Measurements from ENCODE around the gene ADORA2B.
"Not testable (repeated sequence)": the region's sequence is repeated elsewhere in the genome, so short reads cannot be mapped to it uniquely, and the experiment has no call there.

The ADORA2B gene

DNA sequence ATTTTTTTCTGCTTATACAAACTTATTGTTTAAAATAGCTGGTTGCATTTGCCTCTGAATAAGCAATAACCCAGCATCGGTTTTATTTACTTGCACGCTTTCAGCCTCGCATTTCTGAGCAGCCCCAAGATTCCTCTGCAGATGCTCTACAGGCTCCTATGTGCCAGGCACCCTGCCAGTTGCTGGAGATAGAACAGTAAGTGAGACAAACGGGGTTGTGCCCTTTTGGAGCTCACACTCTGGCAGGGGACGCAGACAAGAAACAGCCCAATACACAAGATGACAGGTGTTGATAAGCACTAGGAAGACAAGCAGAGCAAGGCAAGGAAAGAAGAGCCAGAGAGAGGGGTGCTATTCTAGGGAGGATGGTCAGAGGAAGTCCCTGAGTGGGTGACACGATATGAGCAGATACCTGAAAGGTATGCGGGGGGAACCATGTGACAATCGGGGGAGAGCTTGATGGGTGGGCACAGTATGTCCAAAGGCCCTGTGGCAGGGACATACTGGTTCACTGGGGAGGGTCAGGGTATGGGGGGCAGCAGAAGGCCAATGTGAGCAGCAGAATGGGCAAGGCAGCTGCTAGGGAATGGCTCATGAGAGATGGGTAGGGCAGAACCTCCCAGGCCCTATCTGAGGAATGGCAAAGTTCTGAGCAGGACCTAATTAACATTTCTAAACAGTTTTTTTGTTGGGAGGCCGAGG, 18.7 kb upstream of the ADORA2B start:
- no peak for DNase-seq

DNA sequence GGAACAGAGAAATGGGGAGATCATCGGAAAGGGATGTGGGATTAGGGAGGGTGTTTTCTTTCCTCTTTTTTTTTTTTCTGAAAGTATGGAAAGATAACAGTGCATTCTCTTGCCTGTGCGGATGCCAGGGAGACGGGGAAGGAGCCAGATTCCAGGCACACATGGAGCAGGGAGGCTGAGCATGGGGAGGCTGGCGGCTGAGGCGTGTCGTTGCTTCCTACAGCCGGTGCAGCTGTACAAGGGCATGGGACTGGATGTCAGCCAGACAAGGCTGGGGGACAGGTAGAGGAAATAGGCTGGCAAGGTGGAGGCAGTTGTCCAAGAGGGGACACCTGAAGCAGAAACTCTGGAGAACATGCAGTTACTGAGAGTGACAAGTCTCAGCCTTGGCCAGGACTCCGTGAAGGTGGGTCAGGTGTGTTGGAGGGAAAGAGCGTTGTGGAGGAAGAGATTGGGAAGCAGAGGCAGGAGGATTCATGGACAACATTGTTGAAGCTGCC, 16.6 kb upstream of the ADORA2B start:
- no peak for DNase-seq

DNA sequence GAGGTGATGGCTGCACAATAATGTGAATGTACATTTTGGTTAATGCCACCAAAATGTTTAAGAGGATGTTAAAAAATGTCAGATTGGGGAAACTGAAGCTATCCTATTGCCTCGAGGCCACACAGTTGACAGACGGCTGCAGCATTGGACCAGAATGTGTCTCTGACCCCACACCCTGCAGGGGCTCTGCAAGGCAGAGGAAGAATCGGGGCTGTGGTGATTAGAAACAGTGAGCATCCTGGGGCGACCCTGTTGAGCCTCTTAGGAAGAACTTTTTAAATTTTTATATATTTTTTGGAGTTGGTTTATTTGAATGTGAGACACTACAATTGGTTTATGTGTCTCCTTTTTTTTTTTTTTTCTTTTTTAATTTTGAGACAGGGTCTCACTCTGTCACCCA, 15.0 kb upstream of the ADORA2B start:
- no peak for DNase-seq

DNA sequence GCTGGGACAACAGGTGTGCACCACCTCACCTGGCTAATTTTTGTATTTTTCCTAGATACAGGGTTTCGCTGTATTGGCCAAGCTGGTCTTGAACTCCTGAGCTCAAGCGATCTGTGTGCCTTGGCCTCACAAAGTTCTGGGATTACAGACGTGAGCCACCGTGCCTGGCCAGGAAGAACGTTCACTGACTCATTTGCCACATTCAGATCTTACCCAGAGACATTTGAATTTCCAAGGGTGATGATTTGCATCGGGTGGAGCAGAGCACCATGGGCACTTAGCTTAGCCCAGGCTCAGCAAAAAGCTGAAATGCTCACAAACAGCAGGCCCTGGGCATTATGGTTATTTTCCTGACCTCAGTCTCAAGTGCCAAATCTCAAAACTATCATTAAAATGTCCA, 14.5 kb upstream of the ADORA2B start:
- no peak for DNase-seq

DNA sequence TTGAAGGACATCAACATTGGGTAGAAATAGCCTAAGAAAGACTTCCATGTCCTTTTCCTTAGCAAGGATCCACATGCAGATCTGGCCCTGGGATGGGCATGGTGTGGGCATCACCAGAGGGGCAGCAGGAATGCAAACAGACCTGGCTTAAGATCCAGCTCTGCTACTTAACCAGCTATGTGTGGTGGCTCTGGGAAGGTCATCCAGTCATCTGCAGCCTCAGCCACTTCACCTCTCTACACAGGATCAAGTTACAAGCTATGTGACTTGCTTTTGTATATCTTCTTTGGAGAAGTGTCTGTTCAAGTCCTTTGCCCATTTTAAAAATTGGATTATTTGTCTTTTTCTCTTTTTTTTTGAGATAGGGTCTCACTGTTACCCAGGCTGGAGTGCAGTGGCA, 13.5 kb upstream of the ADORA2B start:
- DNase-seq = no peak

DNA sequence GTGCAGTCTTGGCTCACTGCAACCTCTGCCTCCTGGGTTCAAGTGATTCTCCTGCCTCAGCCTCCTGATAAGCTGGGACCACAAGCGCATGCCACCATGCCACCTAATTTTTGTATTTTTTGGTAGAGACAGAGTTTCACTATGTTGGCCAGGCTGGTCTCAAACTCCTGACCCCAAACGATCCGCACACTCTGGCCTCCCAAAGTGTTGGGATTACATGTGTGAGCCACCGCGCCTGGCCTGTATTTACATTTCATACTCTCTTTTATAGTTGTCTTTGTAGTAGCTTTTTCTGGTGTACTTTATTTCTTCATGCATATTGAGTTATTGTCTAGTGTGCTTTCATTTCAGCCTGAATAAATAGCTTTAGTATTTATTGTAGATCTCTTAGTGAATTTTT, 10.1 kb upstream of the ADORA2B start:
- no peak for DNase-seq

DNA sequence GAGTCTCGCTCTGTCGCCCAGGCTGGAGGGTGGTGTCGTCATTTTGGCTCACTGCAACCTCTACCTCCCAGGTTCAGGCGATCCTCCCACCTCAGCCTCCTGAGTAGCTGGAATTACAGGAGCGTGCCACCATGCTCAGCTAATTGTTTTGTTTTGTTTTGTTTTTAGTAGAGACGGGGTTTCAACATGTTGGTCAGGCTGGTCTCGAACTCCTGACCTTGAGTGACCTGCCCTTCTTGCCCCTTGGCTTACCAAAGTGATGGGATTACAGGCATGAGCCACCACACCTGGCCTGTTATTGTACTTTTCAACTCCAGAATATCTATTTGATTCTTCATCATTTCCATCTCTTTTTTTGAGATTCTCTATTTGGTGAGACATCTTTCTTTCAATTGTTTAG, 9.0 kb upstream of the ADORA2B start:
- DNase-seq = no peak

DNA sequence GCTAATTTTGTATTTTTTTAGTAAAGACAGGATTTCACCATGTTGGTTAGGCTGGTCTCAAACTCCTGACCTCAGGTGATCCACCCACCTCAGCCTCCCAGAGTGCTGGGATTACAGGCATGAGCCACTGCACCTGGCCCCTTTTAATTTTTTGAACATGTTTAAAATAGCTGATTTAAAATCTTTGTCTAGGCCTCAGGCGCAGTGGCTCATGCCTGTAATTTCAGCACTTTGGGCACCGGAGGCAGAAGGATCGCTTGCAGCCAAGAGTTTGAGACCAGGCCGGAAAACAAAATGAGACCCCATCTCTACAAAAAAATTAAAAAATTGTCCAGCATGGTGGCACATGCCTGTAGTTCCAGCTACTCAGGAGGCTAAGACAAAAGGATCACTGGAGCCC, 8.4 kb upstream of the ADORA2B start:
- not testable (repeated sequence) for DNase-seq

DNA sequence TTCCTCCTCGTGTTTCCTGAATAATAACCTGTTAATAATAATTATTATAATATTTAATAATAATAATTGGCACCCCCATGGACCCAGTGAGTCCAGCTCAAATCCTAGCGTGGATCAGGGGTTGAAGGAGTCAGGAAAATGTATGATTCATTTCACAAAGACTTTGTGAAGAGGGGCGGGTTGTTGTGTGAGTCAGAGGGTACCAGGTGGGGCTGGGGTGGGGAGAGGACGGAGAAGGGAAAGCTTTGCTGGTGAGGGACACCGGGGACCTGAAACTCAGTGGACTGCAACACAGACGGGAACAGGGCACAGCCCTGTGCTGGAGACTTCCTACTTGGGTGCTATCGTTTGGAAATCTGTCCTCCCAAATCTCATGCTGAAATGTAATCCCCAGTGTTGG, 3.1 kb upstream of the ADORA2B start:
- DNase-seq = no peak

DNA sequence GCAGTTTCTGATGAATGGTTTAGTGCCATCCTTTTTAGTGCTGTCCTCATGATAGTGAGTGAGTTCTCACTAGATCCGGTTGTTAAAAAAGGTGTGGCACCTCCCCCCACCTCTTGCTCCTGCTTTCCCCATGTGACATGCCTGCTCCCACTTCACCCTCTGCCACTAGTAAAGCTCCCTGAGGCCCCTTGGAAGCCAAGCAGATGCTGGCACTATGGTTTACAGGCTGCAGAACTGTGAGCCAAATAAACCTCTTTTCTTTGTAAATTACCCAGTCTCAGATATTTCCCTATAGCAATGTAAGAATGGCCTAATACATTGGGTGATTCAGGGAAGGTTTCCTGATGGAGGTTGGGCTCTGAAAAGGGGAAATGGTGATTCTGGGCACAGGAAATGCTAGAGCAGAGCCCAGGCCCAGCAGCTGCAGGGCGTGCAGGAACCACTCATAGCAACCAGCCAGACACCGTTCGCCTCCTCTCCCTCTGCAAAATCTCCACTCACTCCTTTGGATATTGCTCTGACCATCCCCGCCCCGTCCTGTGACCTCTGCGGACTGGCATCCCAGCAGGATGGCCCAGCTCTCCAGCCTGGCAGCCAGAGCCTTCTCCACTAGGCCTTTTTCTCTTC, 2.6 kb upstream of the ADORA2B start:
- DNase-seq = no peak

DNA sequence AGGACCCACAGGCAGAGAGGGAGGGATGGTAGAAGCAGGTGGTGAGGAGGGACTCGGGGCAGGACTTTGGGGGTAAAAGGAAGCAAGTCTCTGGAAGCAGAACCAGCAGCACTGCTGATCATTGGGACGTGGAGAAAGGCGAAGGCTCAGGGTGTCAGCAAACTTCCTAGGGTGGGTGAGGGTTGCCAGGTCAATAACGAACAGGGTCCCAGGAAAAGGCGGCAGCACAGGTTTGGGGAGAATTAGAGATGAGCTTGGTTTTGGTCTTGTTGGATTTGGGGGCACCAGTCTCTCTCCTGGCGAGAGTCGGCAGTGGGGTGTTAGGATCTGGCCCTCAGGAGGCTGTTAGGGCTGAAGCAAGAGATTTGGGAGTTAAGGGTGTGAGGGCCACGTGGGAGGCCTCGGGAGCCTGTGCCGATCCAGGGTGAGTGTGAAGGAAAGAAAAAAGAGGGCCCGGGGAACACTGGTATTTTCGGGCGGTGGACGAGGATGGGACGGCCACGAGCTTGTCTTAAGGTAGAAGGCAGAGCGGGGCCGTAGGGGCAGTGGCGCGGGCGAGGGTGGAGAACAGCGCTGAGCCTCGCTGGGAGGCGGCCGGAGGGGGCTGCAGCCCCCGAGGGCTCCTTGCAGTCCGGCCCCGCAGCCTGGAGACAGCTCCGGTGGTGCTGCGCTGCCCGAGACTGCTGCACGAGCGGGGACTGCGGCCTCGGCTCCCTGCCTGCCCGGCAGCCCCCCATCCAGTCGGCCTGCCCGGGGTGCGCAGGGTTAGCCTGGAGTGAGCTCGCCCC, 765 bp upstream of the ADORA2B start:
- no peak for DNase-seq

DNA sequence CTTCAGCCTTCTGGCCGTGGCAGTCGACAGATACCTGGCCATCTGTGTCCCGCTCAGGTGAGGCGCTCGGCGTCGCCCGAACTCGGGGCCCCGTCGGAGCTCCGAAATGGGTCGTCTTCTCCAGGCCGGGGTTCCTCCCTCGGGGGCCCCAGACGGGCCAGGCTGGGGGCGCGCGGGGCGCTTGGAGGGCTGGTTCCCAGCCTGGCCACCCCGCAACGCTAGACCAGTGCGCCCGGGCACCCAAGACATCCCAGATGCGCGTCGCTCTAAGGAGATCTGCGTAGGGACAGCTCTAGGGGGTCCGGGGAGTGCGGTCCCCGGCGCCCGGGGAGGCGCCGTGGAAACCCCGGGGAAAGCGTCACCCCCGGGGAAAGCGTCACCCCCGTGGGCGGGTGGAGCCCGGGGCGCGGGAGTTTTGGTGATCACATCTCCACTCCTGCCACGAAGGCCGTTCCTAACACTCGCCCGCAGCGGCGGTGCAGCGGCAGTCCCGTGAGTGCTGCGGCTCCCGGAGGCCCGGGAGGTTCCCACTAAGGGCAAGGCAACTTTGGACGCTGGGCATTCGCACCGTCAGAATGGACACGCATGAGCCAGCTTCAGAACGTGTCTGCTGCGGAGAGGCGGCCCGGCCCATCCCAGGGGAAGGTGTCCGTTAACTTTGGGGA, 729 bp downstream of the ADORA2B start:
- no peak for DNase-seq

DNA sequence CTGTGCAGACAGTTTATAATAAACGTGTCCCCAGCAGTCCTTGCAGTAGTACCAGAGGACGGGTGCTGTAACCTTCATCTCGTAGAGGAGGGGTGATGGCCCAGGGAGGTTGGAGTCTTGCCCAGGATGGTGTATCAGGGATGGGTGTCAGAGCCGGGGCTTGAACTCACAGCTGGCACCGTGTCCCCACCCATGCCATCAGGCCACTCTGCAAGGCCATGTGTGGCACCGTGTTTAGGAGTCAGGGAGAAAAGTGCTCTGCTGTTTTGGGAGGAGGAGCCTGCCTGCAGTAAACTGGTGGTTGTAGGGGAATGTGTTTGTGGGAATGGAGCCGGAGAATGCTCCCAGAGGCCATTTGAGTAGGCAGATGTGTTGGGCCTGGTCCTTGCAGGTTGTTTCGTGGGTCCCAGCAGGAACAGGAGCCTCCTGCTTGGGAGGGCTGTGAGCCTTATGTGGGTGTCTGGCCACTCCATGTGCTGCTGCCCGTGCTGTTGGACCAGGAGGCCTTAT, 1.7 kb downstream of the ADORA2B start:
- no peak for DNase-seq

DNA sequence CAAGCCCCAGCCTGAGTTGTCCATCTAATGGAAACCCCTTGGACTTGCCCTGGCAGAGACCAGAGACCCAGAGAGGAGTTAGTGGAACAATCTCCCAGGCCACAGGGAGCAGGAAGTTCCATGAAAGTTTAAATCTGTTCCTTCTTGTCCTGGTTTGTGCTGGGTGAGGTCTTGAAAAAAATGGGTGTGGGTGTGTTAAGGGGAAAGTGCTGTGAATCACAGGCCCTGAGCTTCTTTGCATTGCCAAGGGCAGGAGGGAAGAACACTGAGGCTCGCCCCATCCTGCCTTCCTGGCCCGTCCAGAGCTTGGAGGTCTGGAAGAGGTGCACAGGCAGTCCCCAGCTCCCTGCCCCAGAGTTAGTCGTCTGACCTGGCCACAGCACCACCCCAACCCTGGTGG, 2.3 kb downstream of the ADORA2B start:
- no peak for DNase-seq

DNA sequence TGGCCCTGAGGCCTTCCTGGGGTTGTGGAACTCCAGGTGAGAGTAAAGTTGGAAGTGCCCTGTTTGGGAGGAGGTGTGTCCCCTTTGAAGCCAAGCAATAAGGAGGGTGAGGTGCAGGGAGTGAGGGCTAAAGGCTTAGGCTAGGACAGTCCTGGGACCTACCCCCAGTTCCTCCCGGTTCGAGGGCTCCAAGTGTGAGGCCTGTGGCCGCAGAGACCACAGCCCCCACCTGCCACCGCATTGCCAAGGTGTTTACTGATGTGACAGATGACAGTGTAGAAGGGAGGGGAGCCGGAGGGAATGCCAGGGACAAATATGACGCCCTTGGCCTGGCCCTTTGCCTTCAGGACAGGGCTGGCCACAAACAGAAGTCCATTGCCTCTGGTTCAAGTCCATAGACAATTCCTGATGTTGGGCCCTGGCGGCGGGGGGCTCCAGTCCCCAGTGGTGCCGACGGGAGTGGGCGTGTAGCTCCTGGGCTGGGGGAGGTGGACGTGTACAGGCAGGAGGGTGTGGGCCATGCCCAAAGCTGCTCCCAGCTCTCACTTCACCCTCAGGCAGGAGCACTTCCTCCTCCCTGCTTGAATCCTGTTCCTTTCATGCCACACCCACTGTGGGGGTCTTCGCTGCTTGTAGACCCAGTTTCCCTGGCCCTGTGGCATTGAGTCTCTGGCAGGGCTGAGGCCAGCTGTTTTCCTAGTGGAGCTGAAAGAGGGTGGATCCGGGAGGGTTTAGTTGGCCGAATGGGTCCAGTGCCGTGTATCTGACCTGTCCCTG, 3.2 kb downstream of the ADORA2B start:
- no peak for DNase-seq

DNA sequence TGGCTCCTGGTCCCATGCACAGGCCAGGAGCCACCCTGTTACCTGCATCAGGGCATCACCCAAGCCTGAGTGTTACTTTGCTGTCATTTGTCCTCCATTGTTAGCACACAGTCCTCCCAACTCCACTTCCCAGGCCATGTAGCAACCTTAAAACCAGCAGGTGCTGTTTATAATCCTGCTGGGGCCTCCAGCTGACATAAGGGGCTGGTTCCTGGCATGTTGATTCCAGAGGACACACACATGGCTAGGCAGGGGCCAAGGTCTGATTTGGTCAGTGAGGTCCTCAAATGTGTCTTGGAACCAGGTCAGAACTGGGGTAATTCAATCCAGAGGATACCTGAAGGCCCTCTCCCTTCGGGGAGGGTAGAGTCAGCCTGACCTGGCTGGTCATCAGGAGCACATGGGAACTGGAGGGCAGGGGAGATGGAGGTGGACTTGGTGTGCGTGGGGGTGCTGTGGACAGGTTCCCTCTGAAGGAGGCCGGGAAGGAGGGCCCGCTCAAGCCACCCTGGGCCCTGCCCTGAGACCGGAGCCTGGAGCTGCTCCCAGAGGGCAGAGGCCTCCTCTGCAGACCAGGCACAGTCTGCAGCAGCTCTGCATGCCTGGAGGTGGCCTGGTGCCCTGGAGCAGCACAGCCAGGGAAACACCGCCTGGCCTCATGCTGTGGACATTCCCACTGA, 6.6 kb downstream of the ADORA2B start:
- no peak for DNase-seq

DNA sequence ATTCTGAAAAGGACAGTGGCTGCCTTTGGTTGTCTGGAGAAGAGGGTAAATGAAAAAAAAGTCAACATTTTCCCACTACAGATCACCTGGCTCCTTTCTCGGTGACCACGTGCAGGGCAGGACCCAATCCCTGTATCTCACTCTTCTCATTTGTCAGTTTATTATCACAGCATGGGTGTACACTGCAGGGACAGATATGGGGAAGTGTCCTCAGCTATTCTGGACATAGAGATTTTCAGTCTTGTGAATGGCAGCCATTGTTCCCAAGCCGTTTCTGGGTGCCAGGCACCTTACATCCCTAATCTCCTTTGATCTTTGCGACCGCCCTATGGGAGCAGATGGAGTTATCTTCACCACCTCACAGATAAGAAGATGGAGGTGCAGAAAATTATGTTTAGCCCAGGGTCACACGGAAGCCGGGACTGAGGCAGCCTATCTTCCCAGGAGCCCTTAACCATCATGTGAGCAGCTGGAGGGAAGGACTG, 7.2 kb downstream of the ADORA2B start:
- no peak for DNase-seq

DNA sequence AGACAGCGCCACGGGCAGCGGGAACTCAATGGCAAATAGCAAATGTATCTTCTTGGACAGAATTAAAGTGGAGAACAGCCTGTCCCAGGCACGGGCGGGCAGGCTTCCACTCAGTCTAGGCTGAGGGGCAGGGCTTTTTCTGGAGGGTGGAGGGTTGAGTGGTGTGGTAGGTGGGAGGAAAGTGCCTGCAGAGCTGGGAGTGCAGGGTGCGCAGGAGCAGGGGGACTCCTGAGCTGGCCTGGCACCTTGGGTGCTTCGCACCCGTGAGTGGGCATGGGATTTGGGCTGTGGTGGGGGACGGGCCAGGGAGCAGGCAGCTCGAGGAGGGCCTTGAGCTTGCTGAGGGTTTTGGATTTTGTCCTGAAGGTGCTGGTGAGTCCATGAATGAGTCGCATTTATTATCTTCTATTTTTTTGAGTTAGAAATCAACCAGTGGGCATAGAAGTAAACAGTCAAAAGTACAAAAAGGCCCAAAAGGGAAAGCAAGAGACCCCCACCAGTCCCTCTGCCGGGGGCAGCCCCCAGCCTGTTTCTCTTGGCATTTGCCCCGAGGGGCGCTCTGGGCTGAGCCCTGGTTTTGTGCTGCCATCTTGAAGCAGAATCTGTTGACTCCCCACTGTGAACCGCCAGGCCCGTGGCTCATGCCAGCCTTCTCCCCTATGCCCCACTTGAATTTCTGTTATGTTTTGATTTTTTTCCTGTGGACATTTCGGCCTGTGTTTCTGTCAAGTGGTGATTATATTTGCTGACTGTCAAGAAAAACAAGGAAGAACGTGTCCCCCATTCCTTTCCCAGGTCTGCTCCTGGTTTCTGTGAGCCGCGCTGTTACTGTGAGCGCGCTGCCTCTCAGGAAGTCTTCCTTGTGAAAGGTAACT, 8.2 kb downstream of the ADORA2B start:
- no peak for DNase-seq

DNA sequence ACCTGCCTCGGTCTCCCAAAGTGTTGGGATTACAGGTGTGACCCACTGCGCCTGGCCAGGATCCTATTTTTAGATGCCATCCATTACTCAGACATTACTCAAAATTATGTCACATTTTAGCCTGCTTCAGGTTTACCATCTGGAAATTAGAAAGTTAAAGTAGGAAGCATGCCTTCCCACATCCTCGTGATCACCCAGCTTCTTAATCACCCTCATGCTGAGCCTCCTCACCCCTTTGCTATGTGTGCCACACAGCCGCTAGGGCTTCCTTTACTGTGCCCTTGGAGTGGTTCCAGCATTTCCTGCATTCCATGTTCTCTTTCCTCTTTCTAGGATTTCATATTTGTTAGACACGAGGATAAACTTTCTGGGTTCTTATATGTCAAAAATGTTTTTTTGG, 9.3 kb downstream of the ADORA2B start:
- DNase-seq = no peak

DNA sequence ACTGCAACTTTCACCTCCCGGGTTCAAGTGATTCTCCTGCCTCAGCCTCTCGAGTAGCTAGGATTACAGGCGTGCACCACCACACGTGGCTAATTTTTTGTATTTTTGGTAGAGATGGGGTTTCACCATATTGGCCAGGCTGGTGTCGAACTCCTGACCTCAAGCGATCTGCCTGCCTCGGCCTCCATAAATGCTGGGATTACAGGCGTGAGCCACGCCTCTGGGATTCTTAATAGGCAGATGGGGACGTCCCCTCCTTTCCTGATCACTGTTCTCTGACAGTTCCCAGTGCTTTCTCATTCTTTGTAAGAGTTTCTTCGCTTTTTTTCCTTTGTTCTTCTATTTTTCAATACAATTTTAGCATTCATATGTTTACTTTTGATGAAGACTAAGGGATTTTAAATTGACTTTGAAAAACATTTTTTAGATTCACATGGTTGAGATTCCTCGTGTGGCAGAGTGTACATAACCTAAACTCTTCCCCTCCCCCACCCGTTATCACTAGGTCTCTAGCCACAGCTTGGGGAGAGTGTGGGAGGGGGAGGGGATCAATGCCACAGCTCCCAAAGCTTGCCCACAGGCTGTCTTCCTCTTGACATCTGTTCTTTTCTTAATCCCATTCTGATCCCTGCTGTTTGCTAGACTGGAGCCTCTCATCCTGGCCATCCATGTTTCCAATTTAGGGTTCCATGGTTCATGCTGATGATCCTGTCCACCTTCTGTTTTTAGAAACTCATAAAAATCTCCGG, 11.0 kb downstream of the ADORA2B start:
- DNase-seq = no peak
